ENCODE measurements around the gene SMR3B.

SMR3B gene

GRCh38 chr4:70360460-70360859 is 22.5 kb upstream of the SMR3B start, which contains the start of gene SMR3A:
SMR3A (plus strand) TSS chr4:70360760; CDS start chr4:70362116, 1,356 bp downstream.
- DNase-seq (ENCODE audit: low spot score), result no peak
- in situ Hi-C loops (cut with MboI; ENCODE audit: low pct_unique_long_range_greater_than_20kb, low sequenced_read_pairs, unreplicated experiment), result no loop called here
- no peak for TF ChIP-seq CTCF (IDR thresholded peaks at IDR 0.05; ENCODE audit: extremely low read depth, insufficient read depth, missing control alignments)

- TF ChIP-seq CTCF (IDR thresholded peaks at IDR 0.05; ENCODE audit: extremely low read depth, insufficient read depth, missing control alignments), result no peak
- in situ Hi-C loops (cut with MboI; ENCODE audit: low pct_unique_long_range_greater_than_20kb, low sequenced_read_pairs, unreplicated experiment), result no loop called here
- no peak for DNase-seq (ENCODE audit: low spot score)
Observed at GRCh38 chr4:70364002-70364401, 18.9 kb upstream of the SMR3B start.

GRCh38 chr4:70365479-70365878 is 17.5 kb upstream of the SMR3B start:
- in situ Hi-C loops (cut with MboI; ENCODE audit: low pct_unique_long_range_greater_than_20kb, low sequenced_read_pairs, unreplicated experiment), result no loop called here
- no peak for DNase-seq (ENCODE audit: low spot score)
- no peak for TF ChIP-seq CTCF (IDR thresholded peaks at IDR 0.05; ENCODE audit: extremely low read depth, insufficient read depth, missing control alignments)

- DNase-seq (ENCODE audit: low spot score), result no peak
- in situ Hi-C loops (cut with MboI; ENCODE audit: low pct_unique_long_range_greater_than_20kb, low sequenced_read_pairs, unreplicated experiment), result no loop called here
- TF ChIP-seq CTCF (IDR thresholded peaks at IDR 0.05; ENCODE audit: extremely low read depth, insufficient read depth, missing control alignments), result no peak
Observed at GRCh38 chr4:70367813-70368212, 15.1 kb upstream of the SMR3B start.

GRCh38 chr4:70371987-70372386 is 10.9 kb upstream of the SMR3B start:
- DNase-seq (ENCODE audit: low spot score), result no peak
- in situ Hi-C loops (cut with MboI; ENCODE audit: low pct_unique_long_range_greater_than_20kb, low sequenced_read_pairs, unreplicated experiment), result no loop called here
- TF ChIP-seq CTCF (IDR thresholded peaks at IDR 0.05; ENCODE audit: extremely low read depth, insufficient read depth, missing control alignments), result no peak

GRCh38 chr4:70372760-70373159 is 10.2 kb upstream of the SMR3B start:
- in situ Hi-C loops (cut with MboI; ENCODE audit: low pct_unique_long_range_greater_than_20kb, low sequenced_read_pairs, unreplicated experiment), result no loop called here
- no peak for TF ChIP-seq CTCF (IDR thresholded peaks at IDR 0.05; ENCODE audit: extremely low read depth, insufficient read depth, missing control alignments)
- DNase-seq (ENCODE audit: low spot score), result no peak

- no peak for TF ChIP-seq CTCF (IDR thresholded peaks at IDR 0.05; ENCODE audit: extremely low read depth, insufficient read depth, missing control alignments)
- no peak for DNase-seq (ENCODE audit: low spot score)
- in situ Hi-C loops (cut with MboI; ENCODE audit: low pct_unique_long_range_greater_than_20kb, low sequenced_read_pairs, unreplicated experiment), result no loop called here
Observed at GRCh38 chr4:70380578-70380977, 2.4 kb upstream of the SMR3B start.

Data from GM13977 (cell line).